Measurements from ENCODE around the gene HABP2.
A peak's percentile ranks its signal among the peaks of the same experiment; 100 is the strongest.

The HABP2 gene

DNA sequence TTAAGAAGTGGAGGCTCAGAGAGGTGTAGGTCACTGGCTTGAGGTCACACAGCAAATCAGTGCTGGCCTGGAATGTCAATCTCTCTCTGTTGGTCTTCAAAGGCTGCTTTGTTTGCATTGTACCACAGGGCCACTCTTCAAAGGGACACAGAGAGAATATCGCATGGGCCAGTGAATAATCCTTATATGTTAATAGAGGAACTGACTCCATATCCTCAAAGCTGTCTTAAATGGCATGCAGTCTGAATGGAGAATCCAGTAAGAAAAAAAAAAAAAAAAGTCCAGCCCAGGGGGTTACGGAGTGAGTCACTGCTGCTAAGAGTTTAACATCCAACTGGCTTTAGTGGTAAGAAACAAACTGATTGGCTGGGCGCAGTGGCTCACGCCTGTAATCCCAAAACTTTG is 56.9 kb downstream of the HABP2 start:
- DNase-seq, result peak; percentile 65

DNA sequence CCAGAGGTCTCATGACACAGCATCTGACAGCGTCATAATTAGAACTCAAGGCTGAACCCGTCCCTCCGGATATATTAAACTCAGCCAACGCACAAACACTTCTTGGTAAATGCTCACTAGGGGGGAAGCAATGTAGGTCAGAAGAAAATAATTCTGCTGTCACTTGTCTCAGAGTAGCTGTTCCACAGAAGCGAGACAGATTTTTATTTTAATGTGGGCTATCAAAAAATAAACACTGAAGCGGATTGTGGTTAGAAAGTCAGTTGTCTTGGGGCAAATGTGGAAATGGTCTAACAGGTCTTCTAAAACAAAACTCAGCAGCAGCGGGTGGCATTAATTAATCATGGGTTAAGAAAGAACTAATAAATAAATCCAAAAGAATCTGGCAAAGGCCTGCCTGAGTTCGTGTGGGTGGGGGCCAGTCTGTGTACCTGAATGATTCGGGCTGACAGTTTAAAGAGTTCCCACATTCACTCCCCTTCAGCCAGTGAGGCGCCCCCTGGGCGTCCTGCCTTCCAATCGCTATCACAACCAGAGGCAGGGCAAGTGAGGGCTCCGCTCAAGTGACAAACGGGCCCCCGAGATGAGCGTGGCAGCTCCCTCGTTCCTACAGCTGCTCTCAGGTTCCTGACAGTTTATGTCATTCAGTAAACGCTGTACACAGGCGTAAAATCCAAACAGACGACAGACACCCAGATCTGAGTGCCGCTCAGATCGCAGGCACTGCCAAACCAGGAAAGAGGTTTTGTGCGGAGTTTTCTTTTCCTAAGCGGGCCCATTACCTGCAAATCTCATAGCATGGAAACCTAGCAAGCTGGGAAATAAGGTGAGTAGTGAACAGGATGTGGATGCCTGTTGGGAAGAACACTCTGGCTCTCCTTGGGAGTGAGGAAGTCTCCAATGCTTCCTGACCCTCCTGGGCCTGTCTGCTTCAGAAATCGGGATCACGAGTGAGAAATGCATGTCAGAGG is 58.1 kb downstream of the HABP2 start:
- DNase-seq, result peak; percentile 57

DNA sequence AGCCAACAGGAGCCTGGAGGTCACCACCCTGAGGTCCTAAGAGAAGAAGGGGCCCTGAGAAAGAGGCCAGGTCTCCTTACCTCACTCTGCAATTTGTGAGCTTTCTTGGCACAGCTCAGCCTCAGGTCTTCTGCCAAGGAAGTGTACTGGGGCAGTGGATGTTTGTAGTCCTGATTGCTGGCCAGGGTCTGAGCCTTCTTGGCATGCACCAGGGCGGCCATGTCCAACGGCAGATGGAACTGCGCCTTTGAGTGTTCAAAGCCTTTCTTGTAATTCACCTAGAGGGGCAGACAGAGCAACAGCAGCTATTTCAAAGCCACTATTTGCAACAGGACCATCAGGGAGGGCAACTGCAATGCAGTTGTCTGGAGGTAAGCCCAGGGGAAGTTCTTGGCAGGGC is 59.3 kb downstream of the HABP2 start:
- DNase-seq, result no peak

- no peak for DNase-seq
Observed at GRCh38 chr10:113613427-113613826, 60.6 kb downstream of the HABP2 start.

DNA sequence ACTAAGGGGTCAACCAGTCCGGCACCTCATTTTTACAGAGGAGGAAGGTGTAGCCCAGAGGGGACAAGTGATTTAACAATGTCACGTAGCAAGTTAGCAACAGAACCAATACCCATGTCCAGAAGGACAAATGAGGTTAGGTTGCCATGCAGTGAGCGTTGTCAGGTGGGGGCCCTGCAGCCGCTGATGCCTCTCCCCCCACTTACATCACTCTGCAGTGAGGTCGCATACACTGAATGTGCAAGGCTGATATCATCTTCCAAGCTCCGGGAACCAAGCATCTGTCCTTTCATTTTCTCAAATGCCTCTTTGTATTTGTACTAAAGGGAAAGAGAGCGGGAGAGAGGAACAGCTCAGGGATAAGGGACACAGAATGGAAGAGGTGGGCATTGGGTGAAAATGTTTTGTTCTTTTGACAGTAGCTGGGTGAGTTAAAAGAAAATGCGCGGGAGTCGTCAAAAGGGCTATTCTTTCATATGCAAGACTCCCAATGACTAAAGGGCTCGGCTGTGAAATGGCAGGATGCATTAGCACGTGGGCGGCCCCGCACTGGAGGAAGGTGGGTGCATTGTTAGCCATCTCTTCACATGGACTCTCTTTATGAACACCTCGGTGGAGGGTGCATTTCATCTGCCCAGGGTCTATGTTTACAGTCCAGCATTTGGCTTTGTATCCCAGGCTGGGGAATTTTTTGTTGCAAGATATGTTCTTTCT is 61.3 kb downstream of the HABP2 start:
- DNase-seq, result no peak

DNA sequence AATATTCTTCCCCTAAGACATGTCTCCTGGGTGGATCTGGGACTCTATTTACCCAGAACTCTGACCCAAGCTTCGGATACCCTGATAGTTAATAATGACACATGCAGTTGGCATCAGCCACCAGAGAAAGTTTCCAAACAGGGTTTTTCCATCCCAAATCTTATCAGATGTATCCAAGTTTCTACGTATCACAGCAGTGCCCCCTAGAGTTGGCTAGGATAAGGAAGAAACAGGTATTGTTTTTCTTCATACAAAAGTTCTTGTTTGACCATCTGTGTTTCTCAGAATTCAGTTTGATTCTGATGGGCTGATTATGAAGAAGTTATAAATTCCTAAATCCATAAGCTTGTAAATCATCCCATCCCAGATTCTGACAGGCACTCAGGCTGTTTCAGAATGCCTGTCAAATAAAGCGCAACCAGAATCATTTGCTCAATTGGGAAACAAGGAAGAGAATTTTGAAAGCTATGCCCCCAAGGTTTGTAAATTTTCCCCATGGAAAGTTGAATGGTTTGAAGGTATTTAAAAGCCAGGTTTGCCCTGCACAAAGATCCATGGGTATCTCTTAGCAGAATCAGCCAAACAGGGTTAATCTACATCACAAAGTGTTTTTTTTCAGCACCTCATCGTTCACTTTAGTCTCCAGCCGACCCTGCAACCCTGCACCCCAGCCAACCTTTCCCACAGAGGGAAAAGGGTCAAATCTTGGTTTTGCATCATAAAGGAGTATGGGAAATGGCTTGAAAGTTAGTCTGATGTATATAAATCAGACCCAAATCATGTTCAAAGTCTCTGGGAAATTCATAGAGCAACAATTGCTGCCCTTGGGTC is 63.6 kb downstream of the HABP2 start:
- DNase-seq, result no peak

DNA sequence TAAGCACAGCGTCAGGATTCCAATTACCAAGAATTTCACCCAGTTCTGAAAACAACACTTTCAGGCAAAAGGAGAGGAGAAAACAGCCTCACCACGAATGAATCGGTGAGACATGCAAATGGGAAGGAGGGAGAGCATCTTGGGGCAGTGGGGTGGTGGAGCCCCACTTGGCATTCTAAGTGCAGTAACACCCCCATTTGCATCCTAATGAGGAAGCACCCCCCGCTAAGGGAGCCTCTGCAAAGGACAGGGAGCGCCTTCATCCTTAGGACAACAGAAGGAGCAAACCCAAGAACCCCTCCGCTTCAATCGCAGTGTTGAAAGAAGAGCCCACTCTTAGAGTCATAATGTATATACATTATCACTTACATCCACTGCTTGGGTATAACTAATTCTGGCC is 64.2 kb downstream of the HABP2 start:
- DNase-seq, result no peak

DNA sequence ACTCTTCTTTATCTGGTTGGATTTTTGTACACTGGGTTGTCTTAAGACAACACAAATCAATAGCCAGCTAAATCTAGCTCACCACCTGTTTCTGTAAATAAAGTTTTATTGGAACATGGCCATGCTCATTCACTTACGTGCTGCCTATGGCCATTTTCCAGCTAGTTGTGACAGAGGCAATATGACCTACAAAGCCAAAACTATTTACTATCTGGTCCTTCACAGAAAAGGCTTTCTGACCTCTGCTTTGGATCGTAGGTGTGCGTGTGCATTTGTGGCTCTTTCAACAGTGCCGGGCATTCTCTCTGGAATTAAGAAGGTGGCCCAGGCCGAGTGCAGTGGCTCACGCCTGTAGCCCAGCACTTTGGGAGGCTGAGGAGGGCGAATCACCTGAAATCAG is 65.5 kb downstream of the HABP2 start:
- DNase-seq, result no peak

- no peak for DNase-seq
Observed at GRCh38 chr10:113619401-113619800, 66.5 kb downstream of the HABP2 start.

- DNase-seq, result no peak
Observed at GRCh38 chr10:113620511-113620910, 67.7 kb downstream of the HABP2 start.

GRCh38 chr10:113620936-113621335 is 68.1 kb downstream of the HABP2 start:
- no peak for DNase-seq

DNA sequence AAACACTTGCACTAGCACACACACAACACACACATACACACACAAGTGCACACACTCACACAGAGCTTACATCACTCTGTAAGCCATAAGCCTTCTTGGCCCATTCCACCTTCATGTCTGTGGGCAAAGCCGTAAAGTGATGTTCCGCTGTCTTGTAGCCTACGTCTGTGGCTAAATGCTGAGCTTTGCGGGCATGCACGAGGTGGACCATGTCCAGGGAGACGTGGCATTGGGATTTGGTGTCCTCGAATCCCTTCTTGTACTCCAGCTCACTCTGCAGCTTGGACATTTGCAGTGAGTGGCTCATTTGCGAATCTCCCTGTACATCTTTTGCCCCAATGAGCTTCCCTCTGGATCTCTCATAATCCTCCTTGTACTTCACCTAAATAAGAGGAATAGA is 68.9 kb downstream of the HABP2 start:
- DNase-seq, result no peak

DNA sequence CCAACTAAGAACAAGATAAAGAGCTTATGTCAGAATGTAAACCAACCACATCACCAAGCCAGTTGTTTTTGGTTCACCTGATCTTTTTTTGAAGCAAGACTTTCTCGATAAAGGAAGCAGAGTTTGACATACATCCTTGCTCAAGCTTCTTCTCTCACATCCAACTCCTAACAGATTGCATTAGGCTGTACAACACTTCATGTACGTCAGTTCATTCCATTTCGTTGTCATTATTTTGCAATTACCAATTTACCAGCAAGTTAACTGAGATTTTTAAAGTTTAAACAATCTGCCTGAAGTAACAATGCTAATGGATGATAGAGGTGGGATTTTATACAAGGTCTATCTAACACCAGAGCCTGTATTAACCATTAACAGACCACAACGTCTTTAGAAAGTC is 70.0 kb downstream of the HABP2 start:
- no peak for DNase-seq

GRCh38 chr10:113625461-113626186 is 72.8 kb downstream of the HABP2 start:
- no peak for DNase-seq

DNA sequence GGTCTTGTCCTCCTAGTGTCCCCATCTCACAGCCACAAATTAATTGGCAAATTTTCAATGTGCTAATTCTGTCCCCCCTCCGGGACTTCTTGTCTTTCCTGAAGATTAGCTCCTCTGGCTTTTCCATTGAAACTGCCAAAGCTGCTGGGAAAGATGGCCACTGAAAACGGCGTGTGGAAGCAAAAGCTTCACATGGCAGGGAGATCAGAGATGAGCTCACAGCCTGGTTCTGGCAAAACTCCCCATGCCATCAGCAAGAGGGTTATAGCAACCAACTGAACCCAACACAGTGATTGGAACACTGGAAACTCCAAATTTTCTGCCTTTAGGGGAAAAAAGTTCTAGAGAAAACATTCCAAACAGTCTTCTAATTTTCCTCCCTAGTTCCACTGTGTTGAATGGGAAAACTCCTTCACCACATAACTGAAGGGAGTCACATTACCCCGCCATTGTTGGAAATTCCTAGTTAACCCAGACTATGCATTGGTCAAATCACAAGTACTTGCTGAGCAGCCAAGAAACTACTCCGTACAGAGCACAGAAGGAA is 74.0 kb downstream of the HABP2 start:
- DNase-seq, result no peak

DNA sequence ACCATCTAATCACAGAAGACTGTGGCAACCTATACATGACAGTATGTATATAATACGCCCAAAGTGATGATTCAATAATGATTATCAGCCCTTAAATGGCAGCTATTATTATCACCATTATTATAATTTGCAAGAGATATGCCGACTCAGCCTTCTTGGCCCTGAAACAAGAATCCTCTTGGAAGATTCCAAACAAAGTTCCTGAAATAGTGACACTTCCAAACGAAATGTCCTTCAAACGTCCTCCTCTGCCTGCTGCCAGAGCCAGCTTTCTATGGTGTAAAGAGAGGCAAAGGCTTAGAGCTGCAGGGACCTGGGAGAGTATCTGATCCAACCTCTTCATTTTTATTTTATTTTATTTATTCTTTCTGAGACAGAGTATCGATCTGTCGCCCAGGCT is 75.0 kb downstream of the HABP2 start:
- no peak for DNase-seq

DNA sequence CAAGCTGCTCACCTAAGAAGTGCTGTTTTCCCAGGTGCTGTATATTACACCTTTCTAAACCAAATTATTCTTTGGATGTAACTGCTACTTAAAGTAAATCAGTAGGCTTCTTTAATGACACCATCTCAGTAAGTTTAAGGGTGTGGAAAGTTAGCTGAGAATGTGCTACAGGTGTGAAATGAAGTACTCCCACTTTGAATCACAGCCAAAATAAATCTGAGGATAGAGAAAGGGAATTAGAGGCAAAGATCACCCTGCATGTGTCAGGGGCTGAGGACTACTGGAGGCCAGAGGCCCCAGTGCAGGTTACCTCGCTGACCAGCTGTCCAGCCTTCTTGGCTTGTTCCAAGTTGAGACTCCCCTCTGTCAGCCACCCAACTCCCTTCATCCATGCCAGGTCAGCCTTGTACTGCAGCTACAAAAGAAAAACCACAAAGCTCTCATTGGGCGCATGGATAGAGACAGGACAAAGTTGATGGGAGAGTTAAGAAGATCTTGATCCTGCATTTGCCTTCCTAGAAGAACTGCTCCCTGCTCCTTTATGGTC is 75.8 kb downstream of the HABP2 start:
- DNase-seq, result no peak

GRCh38 chr10:113630929-113631533 is 78.2 kb downstream of the HABP2 start:
- DNase-seq, result no peak

DNA sequence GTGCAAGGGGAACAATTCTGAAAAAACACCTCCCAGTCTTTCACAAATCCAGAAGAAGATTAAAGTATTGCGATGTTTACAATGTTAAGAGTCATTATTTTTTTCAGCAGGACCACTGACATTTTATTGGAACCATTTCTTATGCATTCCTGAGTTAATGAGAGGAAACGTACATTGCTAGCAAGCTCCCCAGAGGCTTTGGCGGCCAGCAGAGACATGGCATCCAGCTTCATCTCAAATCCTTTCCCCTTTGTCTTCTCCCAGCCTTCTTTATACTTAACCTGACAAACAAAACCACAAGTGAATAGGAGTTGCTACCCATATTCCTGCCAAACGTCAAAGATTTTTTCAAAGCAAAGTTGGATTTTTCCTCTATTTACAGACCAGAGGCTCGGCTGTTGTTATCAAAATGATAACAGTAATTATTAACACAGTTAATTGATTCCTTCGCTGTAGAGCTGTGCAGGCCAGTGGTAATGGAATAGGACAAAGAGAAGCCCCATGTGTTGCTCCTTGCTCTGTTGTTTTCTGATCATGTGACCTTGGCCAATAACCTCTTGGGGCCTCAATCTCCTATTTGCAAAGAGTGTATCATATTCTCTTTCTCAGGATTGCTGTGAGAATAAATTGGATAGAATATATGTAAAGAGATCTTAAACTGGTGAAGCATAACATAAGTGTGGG is 79.0 kb downstream of the HABP2 start:
- DNase-seq, result no peak

All from islet precursor cell (in vitro differentiated cells).